Colonic mucosa (tissue), 4 donors: ENCODE results near the gene CHMP4B. TPM values are rescaled to one million over a fixed set of nuclear protein-coding genes. Genes with fewer than 3 reads are reported as not detected.

ENCODE experiments used
- DNase-seq: peaks from one replicate; pipeline ENCODE4 v3.0.0-alpha.2; 2020
- H3K27ac ChIP-seq: fragments of 200-600 bp; one replicate; pipeline ENCODE4 v1.8.0; 2021
- H3K27me3 ChIP-seq: fragments of 200-600 bp; one replicate; pipeline ENCODE4 v1.8.0; 2021
- H3K36me3 ChIP-seq: fragments of 200-600 bp; one replicate; pipeline ENCODE4 v1.8.0; 2021
- H3K4me1 ChIP-seq: fragments of 200-600 bp; one replicate; pipeline ENCODE4 v1.8.0; 2021; ENCODE audit warnings: mild to moderate bottlenecking
- H3K4me3 ChIP-seq: fragments of 200-600 bp; one replicate; pipeline ENCODE4 v1.8.0; 2021
- H3K9ac ChIP-seq, 2 donors: one replicate each; pipeline ENCODE4 v1.7.0; 2013; ENCODE audit warnings: control low read depth in 2 of 2, low read depth in 2 of 2, low read length in 2 of 2
- H3K9me3 ChIP-seq: fragments of 200-600 bp; one replicate; pipeline ENCODE4 v1.8.0; 2021
- CTCF ChIP-seq: fragments of 200-600 bp; IDR thresholded peaks from one replicate; pipeline ENCODE4 v1.8.0; 2022; ENCODE audit warnings: antibody characterized with exemption, mild to moderate bottlenecking
- intact Hi-C: fragments of 100-400 bp; cut with DNase I; formaldehyde crosslinking; loops from one replicate; pipeline ENCODE4 v1.14.1; 2022
- total RNA-seq, 2 donors: library from RNA; stranded (reverse); fragmentation: NEBNext Ultra II Directional in 1 of 2; extraction: Animal tissue kit (Norgen Biotek cat#: 25700) in 1 of 2; gene quantifications; one replicate each; pipeline ENCODE4 v1.2.1, GENCODE V29; 2021
- donor health status: healthy.
- donor health status: DM: no; HTN: no; CAD: no.
- donor health status: DM: no; HTN: no; CAD: no.

Gene CHMP4B
- total RNA-seq, 2 donors from 2014 or later = 165 to 227 TPM

GRCh38 chr20:33875534-33876026, 64.4 kb downstream of the CHMP4B start:
- DNase-seq = no peak
- H3K36me3 ChIP-seq = no peaks in the 10 kb centered on the region
- no peaks in the 10 kb centered on the region for H3K4me1 ChIP-seq
- TF ChIP-seq CTCF = no peak
- no peaks in the 10 kb centered on the region for H3K9me3 ChIP-seq
- H3K9ac ChIP-seq = no peak overlapping the region
- H3K27me3 ChIP-seq = no peaks in the 10 kb centered on the region
- no peak overlapping the region for H3K4me3 ChIP-seq
- no peak overlapping the region for H3K27ac ChIP-seq
- intact Hi-C loops = no loop called here

DNA sequence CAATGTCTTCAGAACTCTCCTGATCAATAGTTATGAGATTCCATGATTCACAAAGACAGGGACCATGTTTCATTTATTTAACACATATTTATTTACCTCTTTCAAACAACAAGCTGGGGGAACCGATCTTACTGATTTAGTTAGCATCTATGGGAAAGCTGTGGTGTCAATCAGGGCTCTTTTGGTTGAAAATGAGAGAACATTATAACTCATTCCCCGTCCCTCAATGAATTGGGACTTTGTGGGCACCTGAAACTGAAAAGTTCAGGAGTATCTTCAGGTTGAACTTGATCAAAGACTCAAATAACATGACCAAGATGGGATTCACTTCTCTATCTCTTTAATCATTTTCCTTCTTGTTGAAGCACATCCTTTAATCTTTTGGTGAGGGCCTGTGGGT, 67.4 kb downstream of the CHMP4B start:
- Histone ChIP-seq H3K27me3 (no peaks in the 10 kb centered on the region), H3K9me3 (no peaks in the 10 kb centered on the region), H3K36me3 (no peaks in the 10 kb centered on the region), H3K27ac (no peak overlapping the region), H3K9ac (no peak overlapping the region), H3K4me1 (no peaks in the 10 kb centered on the region), H3K4me3 (no peak overlapping the region)
- intact Hi-C loops = no loop called here
- DNase-seq = no peak
- TF ChIP-seq CTCF = no peak

- no peak for DNase-seq
- Histone ChIP-seq H3K36me3 (no peaks in the 10 kb centered on the region), H3K27me3 (no peaks in the 10 kb centered on the region), H3K9me3 (no peaks in the 10 kb centered on the region), H3K4me1 (no peaks in the 10 kb centered on the region), H3K4me3 (no peak overlapping the region), H3K27ac (no peak overlapping the region), H3K9ac (no peak overlapping the region)
- intact Hi-C loops = no loop called here
- TF ChIP-seq CTCF = no peak
These were observed 69.2 kb downstream of the CHMP4B start for GRCh38 chr20:33880396-33880795.

DNA sequence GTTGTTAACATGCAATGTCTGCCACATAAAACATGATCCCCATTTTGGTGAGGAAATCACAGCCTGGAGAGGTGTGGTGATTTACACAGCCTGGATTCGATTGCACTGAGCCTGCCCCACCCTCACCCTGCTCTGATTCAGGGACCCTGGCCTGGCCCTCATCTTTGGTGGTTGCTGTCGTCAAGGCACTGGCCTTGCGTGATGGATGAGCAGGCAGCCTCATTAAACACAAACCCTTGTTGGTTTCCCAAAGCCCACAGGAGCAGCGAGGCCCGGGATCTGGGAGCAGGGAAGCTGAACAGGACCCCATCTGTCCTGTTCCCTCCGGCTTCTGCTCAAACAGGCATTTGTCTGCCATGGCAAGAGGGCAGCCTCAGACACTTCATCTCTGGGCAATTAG, 70.8 kb downstream of the CHMP4B start:
- Histone ChIP-seq H3K27ac (no peak overlapping the region), H3K9ac (no peak overlapping the region), H3K4me1 (no peaks in the 10 kb centered on the region), H3K27me3 (no peaks in the 10 kb centered on the region), H3K4me3 (no peak overlapping the region), H3K36me3 (no peaks in the 10 kb centered on the region), H3K9me3 (no peaks in the 10 kb centered on the region)
- DNase-seq = no peak
- TF ChIP-seq CTCF = no peak
- intact Hi-C loops = no loop called here

DNA sequence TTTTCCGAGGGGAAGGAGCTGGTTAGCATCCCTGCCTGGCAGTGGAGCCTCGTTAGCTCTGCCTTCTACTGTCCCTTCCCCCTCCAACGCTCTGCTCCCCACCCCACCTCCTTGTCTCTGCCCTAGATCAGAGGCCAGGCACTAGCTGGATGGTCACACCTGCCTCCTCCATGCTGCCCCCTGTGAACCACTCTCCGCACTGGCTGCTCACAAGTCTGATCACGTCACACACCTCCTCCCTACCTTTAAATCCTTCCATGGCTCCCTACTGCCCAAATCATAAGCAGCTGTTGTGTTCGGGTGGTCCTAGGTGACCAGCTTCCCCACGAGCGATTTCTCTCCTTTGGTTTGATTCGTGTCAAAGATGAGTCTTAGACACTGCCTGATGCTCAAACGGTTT, 71.3 kb downstream of the CHMP4B start:
- Histone ChIP-seq H3K27ac (no peak overlapping the region), H3K9me3 (no peaks in the 10 kb centered on the region), H3K4me1 (no peaks in the 10 kb centered on the region), H3K4me3 (no peak overlapping the region), H3K27me3 (no peaks in the 10 kb centered on the region), H3K9ac (no peak overlapping the region), H3K36me3 (no peaks in the 10 kb centered on the region)
- DNase-seq = no peak
- intact Hi-C loops = no loop called here
- no peak for TF ChIP-seq CTCF

GRCh38 chr20:33883164-33883563, 72.0 kb downstream of the CHMP4B start:
- H3K36me3 ChIP-seq = no peaks in the 10 kb centered on the region
- no peak overlapping the region for H3K27ac ChIP-seq
- no peak for TF ChIP-seq CTCF
- DNase-seq = no peak
- H3K9ac ChIP-seq = no peak overlapping the region
- no peaks in the 10 kb centered on the region for H3K9me3 ChIP-seq
- H3K27me3 ChIP-seq = no peaks in the 10 kb centered on the region
- H3K4me1 ChIP-seq = no peaks in the 10 kb centered on the region
- intact Hi-C loops = no loop called here
- no peak overlapping the region for H3K4me3 ChIP-seq
